Lower leg skin (tissue), 4 donors: Measurements from ENCODE around the gene PXDN. TPM values are rescaled to one million over a fixed set of nuclear protein-coding genes. Genes with fewer than 3 reads are reported as not detected.
"Not testable (repeated sequence)": the region's sequence is repeated elsewhere in the genome, so short reads cannot be mapped to it uniquely, and the experiment has no call there.

Experiments used
- DNase-seq, 2 donors: peaks; one replicate each; pipeline ENCODE4 v3.0.0-alpha.2; 2019; ENCODE audit warnings: low spot score in 2 of 2
- H3K4me3 ChIP-seq: fragments of 200-600 bp; sonication (generic); 2 replicates; pipeline ENCODE4 v1.5.1; 2017; ENCODE audit warnings: mild to moderate bottlenecking, low read depth; ENCODE audit not compliant: poor library complexity, severe bottlenecking
- CTCF ChIP-seq, 3 donors: fragments of 450-650 bp; IDR thresholded peaks; one replicate each; pipeline ENCODE4 v1.5.1; 2016; ENCODE audit warnings: antibody characterized with exemption in 3 of 3, mild to moderate bottlenecking in 3 of 3, moderate library complexity in 2 of 3
- POLR2A ChIP-seq, 2 donors: fragments of 450-650 bp; IDR thresholded peaks; one replicate each; pipeline ENCODE4 v1.6.1; 2016 to 2017; ENCODE audit warnings: antibody characterized with exemption in 2 of 2, mild to moderate bottlenecking in 1 of 2, moderate library complexity in 1 of 2
- WGBS, 2 donors: methylation state at CpG; one replicate each; pipeline ENCODE4 v1.1.5; 2018; 5-methylcytosine and 5-hydroxymethylcytosine counted together
- intact Hi-C: fragments of 100-400 bp; cut with DNase I; formaldehyde crosslinking; loops from one replicate; pipeline ENCODE4 v1.15.0; 2023; ENCODE audit warnings: low total_unique reads
- total RNA-seq, 4 donors: library from RNA; depleted of rRNA; stranded (reverse); fragments of >200 nt; gene quantifications; one replicate each; pipeline ENCODE4 v1.1.0, GENCODE V29; 2016

Gene PXDN
- total RNA-seq, 4 donors from 2014 or later = 4.7 to 13.7 (median 7.0) TPM

- intact Hi-C loops = no loop called here
- TF ChIP-seq CTCF (IDR thresholded peaks at IDR 0.05) (no peak), POLR2A (IDR thresholded peaks at IDR 0.05) (no peak)
- 87 to 88% methylated on average over 7 of the region's 7 CpGs for WGBS, 2 donors
- no peak overlapping the region for H3K4me3 ChIP-seq
- DNase-seq = no peak
Measured at GRCh38 chr2:1738163-1738562, 6.2 kb downstream of the PXDN start.

GRCh38 chr2:1736997-1737480, 7.3 kb downstream of the PXDN start:
- intact Hi-C loops = no loop called here
- 89 to 91% methylated on average over 17 of the region's 17 CpGs for WGBS, 2 donors
- no peak for TF ChIP-seq POLR2A (IDR thresholded peaks at IDR 0.05)
- no peak for TF ChIP-seq CTCF (IDR thresholded peaks at IDR 0.05)
- DNase-seq = peak in 1 of 2 donors; percentile 78
- no peak overlapping the region for H3K4me3 ChIP-seq

GRCh38 chr2:1736045-1736444, 8.3 kb downstream of the PXDN start:
- intact Hi-C loops = no loop called here
- no peak overlapping the region for H3K4me3 ChIP-seq
- 67 to 77% methylated on average over 2 of the region's 2 CpGs for WGBS, 2 donors
- TF ChIP-seq CTCF (IDR thresholded peaks at IDR 0.05) (no peak), POLR2A (IDR thresholded peaks at IDR 0.05) (no peak)
- DNase-seq = no peak

GRCh38 chr2:1733298-1733697, 11.0 kb downstream of the PXDN start:
- H3K4me3 ChIP-seq, intact Hi-C loops: not testable (repeated sequence)
- WGBS, 2 donors = 95 to 97% methylated on average over 19 of the region's 19 CpGs

GRCh38 chr2:1731963-1732768, 12.1 kb downstream of the PXDN start:
- TF ChIP-seq CTCF (IDR thresholded peaks at IDR 0.05) = no peak
- TF ChIP-seq POLR2A (IDR thresholded peaks at IDR 0.05) = no peak
- intact Hi-C loops = no loop called here
- DNase-seq = peak in 1 of 2 donors; percentile 89
- H3K4me3 ChIP-seq = no peak overlapping the region
- 40 to 49% methylated on average over 10 of the region's 10 CpGs for WGBS, 2 donors

More at GRCh38 chr2:1733298-1733697, 11.0 kb downstream of the PXDN start:
- DNase-seq = peak in 1 of 2 donors; percentile 78

- peak in 1 of 2 donors; percentile 85 for DNase-seq
- 52 to 53% methylated on average over 8 of the region's 8 CpGs for WGBS, 2 donors
- intact Hi-C loops = no loop called here
- no peak overlapping the region for H3K4me3 ChIP-seq
- no peak for TF ChIP-seq CTCF (IDR thresholded peaks at IDR 0.05)
- no peak for TF ChIP-seq POLR2A (IDR thresholded peaks at IDR 0.05)
Measured at GRCh38 chr2:1731447-1731962, 12.8 kb downstream of the PXDN start.
